ENCODE measurements around the gene SLC5A10. TPM values are rescaled to one million over a fixed set of nuclear protein-coding genes. Genes with fewer than 3 reads are reported as not detected.
"Not testable (repeated sequence)": the region's sequence is repeated elsewhere in the genome, so short reads cannot be mapped to it uniquely, and the experiment has no call there.

SLC5A10 gene
- total and polyA plus RNA-seq, 4 donors, result 0.13 to 0.51 TPM; not detected in 2

- not testable (repeated sequence) for DNase-seq (ENCODE audit: low read depth in 4 of 6, low spot score in 6 of 6); H3K27ac ChIP-seq (ENCODE audit: low read depth, low read length); H3K4me1 ChIP-seq (ENCODE audit: control insufficient read depth, insufficient read depth, low read length); H3K4me3 ChIP-seq (ENCODE audit: low read depth, low read length); H3K27me3 ChIP-seq (ENCODE audit: control insufficient read depth, insufficient read depth, low read length); H3K36me3 ChIP-seq (ENCODE audit: control insufficient read depth, insufficient read depth, low read length); H3K9me3 ChIP-seq (ENCODE audit: control insufficient read depth, insufficient read depth, low read length)
- no CpG with 5 or more reads among the region's 24 CpGs for WGBS (ENCODE audit: insufficient coverage)
Observed at GRCh38 chr17:19032377-19032988, 80.5 kb downstream of the SLC5A10 start.

GRCh38 chr17:19036186-19036585 lies 84.2 kb downstream of the SLC5A10 start:
- not testable (repeated sequence) for H3K27me3 ChIP-seq (ENCODE audit: control insufficient read depth, insufficient read depth, low read length); H3K4me1 ChIP-seq (ENCODE audit: control insufficient read depth, insufficient read depth, low read length)
- WGBS (ENCODE audit: insufficient coverage), result no CpG with 5 or more reads among the region's 6 CpGs

GRCh38 chr17:19037547-19037946 lies 85.6 kb downstream of the SLC5A10 start:
- H3K4me3 ChIP-seq (ENCODE audit: low read depth, low read length); DNase-seq (ENCODE audit: low read depth in 4 of 6, low spot score in 6 of 6); H3K27ac ChIP-seq (ENCODE audit: low read depth, low read length); H3K27me3 ChIP-seq (ENCODE audit: control insufficient read depth, insufficient read depth, low read length); H3K36me3 ChIP-seq (ENCODE audit: control insufficient read depth, insufficient read depth, low read length); H3K4me1 ChIP-seq (ENCODE audit: control insufficient read depth, insufficient read depth, low read length); H3K9me3 ChIP-seq (ENCODE audit: control insufficient read depth, insufficient read depth, low read length): not testable (repeated sequence)
- no CpG with 5 or more reads among the region's 6 CpGs for WGBS (ENCODE audit: insufficient coverage)

More at GRCh38 chr17:19036186-19036585, 84.2 kb downstream of the SLC5A10 start:
- H3K4me3 ChIP-seq (ENCODE audit: low read depth, low read length); H3K36me3 ChIP-seq (ENCODE audit: control insufficient read depth, insufficient read depth, low read length); H3K9me3 ChIP-seq (ENCODE audit: control insufficient read depth, insufficient read depth, low read length); H3K27ac ChIP-seq (ENCODE audit: low read depth, low read length); DNase-seq (ENCODE audit: low read depth in 4 of 6, low spot score in 6 of 6): not testable (repeated sequence)

- not testable (repeated sequence) for H3K36me3 ChIP-seq (ENCODE audit: control insufficient read depth, insufficient read depth, low read length); H3K27me3 ChIP-seq (ENCODE audit: control insufficient read depth, insufficient read depth, low read length); H3K9me3 ChIP-seq (ENCODE audit: control insufficient read depth, insufficient read depth, low read length); H3K27ac ChIP-seq (ENCODE audit: low read depth, low read length); H3K4me1 ChIP-seq (ENCODE audit: control insufficient read depth, insufficient read depth, low read length); H3K4me3 ChIP-seq (ENCODE audit: low read depth, low read length); DNase-seq (ENCODE audit: low read depth in 4 of 6, low spot score in 6 of 6)
- no CpG with 5 or more reads among the region's 17 CpGs for WGBS (ENCODE audit: insufficient coverage)
Observed at GRCh38 chr17:19038007-19038406, 86.0 kb downstream of the SLC5A10 start.

GRCh38 chr17:19038730-19039129 lies 86.8 kb downstream of the SLC5A10 start:
- H3K27ac ChIP-seq (ENCODE audit: low read depth, low read length); H3K27me3 ChIP-seq (ENCODE audit: control insufficient read depth, insufficient read depth, low read length); H3K36me3 ChIP-seq (ENCODE audit: control insufficient read depth, insufficient read depth, low read length); H3K4me1 ChIP-seq (ENCODE audit: control insufficient read depth, insufficient read depth, low read length); DNase-seq (ENCODE audit: low read depth in 4 of 6, low spot score in 6 of 6); H3K9me3 ChIP-seq (ENCODE audit: control insufficient read depth, insufficient read depth, low read length); H3K4me3 ChIP-seq (ENCODE audit: low read depth, low read length): not testable (repeated sequence)
- WGBS (ENCODE audit: insufficient coverage), result no CpG with 5 or more reads among the region's 12 CpGs

GRCh38 chr17:19040350-19040749 lies 88.4 kb downstream of the SLC5A10 start:
- not testable (repeated sequence) for H3K4me1 ChIP-seq (ENCODE audit: control insufficient read depth, insufficient read depth, low read length); H3K9me3 ChIP-seq (ENCODE audit: control insufficient read depth, insufficient read depth, low read length); H3K4me3 ChIP-seq (ENCODE audit: low read depth, low read length); H3K36me3 ChIP-seq (ENCODE audit: control insufficient read depth, insufficient read depth, low read length); H3K27ac ChIP-seq (ENCODE audit: low read depth, low read length); H3K27me3 ChIP-seq (ENCODE audit: control insufficient read depth, insufficient read depth, low read length); DNase-seq (ENCODE audit: low read depth in 4 of 6, low spot score in 6 of 6)
- no CpG with 5 or more reads among the region's 9 CpGs for WGBS (ENCODE audit: insufficient coverage)

- not testable (repeated sequence) for H3K27me3 ChIP-seq (ENCODE audit: control insufficient read depth, insufficient read depth, low read length); H3K4me3 ChIP-seq (ENCODE audit: low read depth, low read length); H3K27ac ChIP-seq (ENCODE audit: low read depth, low read length); H3K9me3 ChIP-seq (ENCODE audit: control insufficient read depth, insufficient read depth, low read length); DNase-seq (ENCODE audit: low read depth in 4 of 6, low spot score in 6 of 6); H3K36me3 ChIP-seq (ENCODE audit: control insufficient read depth, insufficient read depth, low read length); H3K4me1 ChIP-seq (ENCODE audit: control insufficient read depth, insufficient read depth, low read length)
- no CpG with 5 or more reads among the region's 10 CpGs for WGBS (ENCODE audit: insufficient coverage)
Observed at GRCh38 chr17:19041871-19042270, 89.9 kb downstream of the SLC5A10 start.

GRCh38 chr17:19042369-19042768 lies 90.4 kb downstream of the SLC5A10 start:
- not testable (repeated sequence) for H3K4me1 ChIP-seq (ENCODE audit: control insufficient read depth, insufficient read depth, low read length); DNase-seq (ENCODE audit: low read depth in 4 of 6, low spot score in 6 of 6); H3K27me3 ChIP-seq (ENCODE audit: control insufficient read depth, insufficient read depth, low read length); H3K27ac ChIP-seq (ENCODE audit: low read depth, low read length); H3K4me3 ChIP-seq (ENCODE audit: low read depth, low read length); H3K9me3 ChIP-seq (ENCODE audit: control insufficient read depth, insufficient read depth, low read length); H3K36me3 ChIP-seq (ENCODE audit: control insufficient read depth, insufficient read depth, low read length)
- no CpG with 5 or more reads among the region's 14 CpGs for WGBS (ENCODE audit: insufficient coverage)

- no CpG with 5 or more reads among the region's 8 CpGs for WGBS (ENCODE audit: insufficient coverage)
- not testable (repeated sequence) for H3K4me1 ChIP-seq (ENCODE audit: control insufficient read depth, insufficient read depth, low read length); H3K27me3 ChIP-seq (ENCODE audit: control insufficient read depth, insufficient read depth, low read length); DNase-seq (ENCODE audit: low read depth in 4 of 6, low spot score in 6 of 6); H3K9me3 ChIP-seq (ENCODE audit: control insufficient read depth, insufficient read depth, low read length); H3K27ac ChIP-seq (ENCODE audit: low read depth, low read length); H3K4me3 ChIP-seq (ENCODE audit: low read depth, low read length); H3K36me3 ChIP-seq (ENCODE audit: control insufficient read depth, insufficient read depth, low read length)
Observed at GRCh38 chr17:19043032-19043431, 91.1 kb downstream of the SLC5A10 start.

- H3K27ac ChIP-seq (ENCODE audit: low read depth, low read length); H3K4me3 ChIP-seq (ENCODE audit: low read depth, low read length); H3K4me1 ChIP-seq (ENCODE audit: control insufficient read depth, insufficient read depth, low read length); H3K27me3 ChIP-seq (ENCODE audit: control insufficient read depth, insufficient read depth, low read length); H3K9me3 ChIP-seq (ENCODE audit: control insufficient read depth, insufficient read depth, low read length); H3K36me3 ChIP-seq (ENCODE audit: control insufficient read depth, insufficient read depth, low read length); DNase-seq (ENCODE audit: low read depth in 4 of 6, low spot score in 6 of 6): not testable (repeated sequence)
- no CpG with 5 or more reads among the region's 9 CpGs for WGBS (ENCODE audit: insufficient coverage)
Observed at GRCh38 chr17:19044643-19045042, 92.7 kb downstream of the SLC5A10 start.

All from spinal cord (tissue), 10 donors.